ENCODE results near the gene PPIL6.

Gene PPIL6

GRCh38 chr6:109449064-109449794, 8.8 kb upstream of the PPIL6 start:
- DNase-seq (ENCODE audit: low read depth, low spot score): no peak

- no peak for DNase-seq (ENCODE audit: low read depth, low spot score)
Observed at GRCh38 chr6:109448615-109449014, 8.2 kb upstream of the PPIL6 start.

- DNase-seq (ENCODE audit: low read depth, low spot score): no peak
Observed at GRCh38 chr6:109447878-109448555, 7.6 kb upstream of the PPIL6 start.

GRCh38 chr6:109447087-109447486, 6.7 kb upstream of the PPIL6 start:
- no peak for DNase-seq (ENCODE audit: low read depth, low spot score)

GRCh38 chr6:109446541-109446940, 6.1 kb upstream of the PPIL6 start:
- DNase-seq (ENCODE audit: low read depth, low spot score): no peak

GRCh38 chr6:109446072-109446471, 5.6 kb upstream of the PPIL6 start:
- DNase-seq (ENCODE audit: low read depth, low spot score): no peak

GRCh38 chr6:109445382-109445781, 5.0 kb upstream of the PPIL6 start:
- DNase-seq (ENCODE audit: low read depth, low spot score): no peak

GRCh38 chr6:109443425-109443950, 3.1 kb upstream of the PPIL6 start:
- no peak for DNase-seq (ENCODE audit: low read depth, low spot score)

- no peak for DNase-seq (ENCODE audit: low read depth, low spot score)
Observed at GRCh38 chr6:109442393-109442924, 2.0 kb upstream of the PPIL6 start.

- DNase-seq (ENCODE audit: low read depth, low spot score): no peak
Observed at GRCh38 chr6:109441069-109441816, 815 bp upstream of the PPIL6 start.

GRCh38 chr6:109436041-109436440, 4.4 kb downstream of the PPIL6 start:
- no peak for DNase-seq (ENCODE audit: low read depth, low spot score)

- DNase-seq (ENCODE audit: low read depth, low spot score): no peak
Observed at GRCh38 chr6:109434456-109434855, 6.0 kb downstream of the PPIL6 start.

- DNase-seq (ENCODE audit: low read depth, low spot score): no peak
Observed at GRCh38 chr6:109429496-109429895, 10.9 kb downstream of the PPIL6 start.

- no peak for DNase-seq (ENCODE audit: low read depth, low spot score)
Observed at GRCh38 chr6:109428889-109429477, 11.4 kb downstream of the PPIL6 start.

- DNase-seq (ENCODE audit: low read depth, low spot score): no peak
Observed at GRCh38 chr6:109424946-109425345, 15.5 kb downstream of the PPIL6 start.

- DNase-seq (ENCODE audit: low read depth, low spot score): no peak
Observed at GRCh38 chr6:109421184-109421583, 19.2 kb downstream of the PPIL6 start.

- no peak for DNase-seq (ENCODE audit: low read depth, low spot score)
Observed at GRCh38 chr6:109420751-109421150, 19.7 kb downstream of the PPIL6 start.

- DNase-seq (ENCODE audit: low read depth, low spot score): no peak
Observed at GRCh38 chr6:109417646-109418045, 22.8 kb downstream of the PPIL6 start.

- DNase-seq (ENCODE audit: low read depth, low spot score): no peak
Observed at GRCh38 chr6:109411034-109411433, 29.4 kb downstream of the PPIL6 start.

GRCh38 chr6:109406196-109406595, 34.2 kb downstream of the PPIL6 start:
- no peak for DNase-seq (ENCODE audit: low read depth, low spot score)

- DNase-seq (ENCODE audit: low read depth, low spot score): no peak
Observed at GRCh38 chr6:109397020-109397419, 43.4 kb downstream of the PPIL6 start.

All from activated naive CD8-positive, alpha-beta T cell treated with anti-CD3 and anti-CD28 coated beads, Interleukin-2, amount 50 U/mL, for 16 hours (primary cell).